Fibroblast of lung (primary cell): ENCODE data around the gene SEPTIN12.

ENCODE experiments used
- CTCF ChIP-seq, 2 donors: IDR thresholded peaks in 1 of 2; conservative IDR thresholded peaks in 1 of 2; 1 replicate in 1 of 2; 2 replicates in 1 of 2; pipeline ENCODE4 v1.5.1; 2011 to 2012; ENCODE audit warnings: low read length in 2 of 2, control low read depth in 1 of 2, inconsistent platforms in 1 of 2, low read depth in 1 of 2, mild to moderate bottlenecking in 1 of 2
- EZH2 ChIP-seq: IDR thresholded peaks from 2 replicates; pipeline ENCODE4 v1.5.1; 2012; ENCODE audit warnings: low read length, control low read depth, mild to moderate bottlenecking; ENCODE audit errors: missing control alignments

DNA sequence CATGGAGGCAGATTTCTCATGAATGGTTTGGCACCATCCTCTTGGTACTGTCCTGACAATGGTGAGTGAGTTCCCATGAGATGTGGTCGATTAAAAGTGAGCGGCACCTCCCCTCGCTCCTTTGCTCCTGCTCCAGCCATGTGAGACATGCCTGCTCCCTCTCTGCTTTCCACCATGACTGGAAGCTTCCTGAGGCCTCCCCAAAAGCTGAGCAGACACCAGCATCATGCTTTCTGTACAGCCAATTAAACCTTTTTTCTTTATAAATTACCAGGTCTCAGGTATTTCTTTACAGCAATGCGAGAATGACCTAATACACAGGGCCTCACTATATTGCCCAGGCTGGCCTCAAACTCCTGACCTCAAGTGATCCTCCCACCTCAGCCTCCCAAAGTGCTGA lies 33.3 kb downstream of the SEPTIN12 start:
- TF ChIP-seq CTCF (conservative IDR thresholded peaks at IDR 0.05 in 1 of 2, IDR thresholded peaks at IDR 0.05 in 1 of 2; ENCODE audit: low read depth in 1 of 2, low read length in 2 of 2) (no peak), EZH2 (no peak)
